HG03064 (cell line): ENCODE data around the gene TNF.

Experiments used
- ATAC-seq: cut with Tn5 transposase; IDR thresholded peaks from one replicate; pipeline ENCODE4 v1.9.1; 2021; ENCODE audit warnings: low read depth; ENCODE audit not compliant: unreplicated experiment

TNF gene

GRCh38 chr6:31572041-31572911, 3.1 kb upstream of the TNF start, which contains the start of gene LTA:
Gene LTA, plus strand, starts transcription at chr6:31572289. Its CDS starts 454 bp downstream, at chr6:31572743.
- peak; percentile 37 for ATAC-seq

GRCh38 chr6:31573239-31574105, 1.9 kb upstream of the TNF start:
- ATAC-seq, result no peak

GRCh38 chr6:31574106-31575061, 981 bp upstream of the TNF start:
- no peak for ATAC-seq

- ATAC-seq, result no peak
Observed at GRCh38 chr6:31575952-31576685, 754 bp downstream of the TNF start.

DNA sequence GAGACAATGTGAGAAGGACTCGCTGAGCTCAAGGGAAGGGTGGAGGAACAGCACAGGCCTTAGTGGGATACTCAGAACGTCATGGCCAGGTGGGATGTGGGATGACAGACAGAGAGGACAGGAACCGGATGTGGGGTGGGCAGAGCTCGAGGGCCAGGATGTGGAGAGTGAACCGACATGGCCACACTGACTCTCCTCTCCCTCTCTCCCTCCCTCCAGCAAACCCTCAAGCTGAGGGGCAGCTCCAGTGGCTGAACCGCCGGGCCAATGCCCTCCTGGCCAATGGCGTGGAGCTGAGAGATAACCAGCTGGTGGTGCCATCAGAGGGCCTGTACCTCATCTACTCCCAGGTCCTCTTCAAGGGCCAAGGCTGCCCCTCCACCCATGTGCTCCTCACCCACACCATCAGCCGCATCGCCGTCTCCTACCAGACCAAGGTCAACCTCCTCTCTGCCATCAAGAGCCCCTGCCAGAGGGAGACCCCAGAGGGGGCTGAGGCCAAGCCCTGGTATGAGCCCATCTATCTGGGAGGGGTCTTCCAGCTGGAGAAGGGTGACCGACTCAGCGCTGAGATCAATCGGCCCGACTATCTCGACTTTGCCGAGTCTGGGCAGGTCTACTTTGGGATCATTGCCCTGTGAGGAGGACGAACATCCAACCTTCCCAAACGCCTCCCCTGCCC, 1.7 kb downstream of the TNF start:
- no peak for ATAC-seq

GRCh38 chr6:31577579-31577966, 2.2 kb downstream of the TNF start:
- ATAC-seq, result no peak

DNA sequence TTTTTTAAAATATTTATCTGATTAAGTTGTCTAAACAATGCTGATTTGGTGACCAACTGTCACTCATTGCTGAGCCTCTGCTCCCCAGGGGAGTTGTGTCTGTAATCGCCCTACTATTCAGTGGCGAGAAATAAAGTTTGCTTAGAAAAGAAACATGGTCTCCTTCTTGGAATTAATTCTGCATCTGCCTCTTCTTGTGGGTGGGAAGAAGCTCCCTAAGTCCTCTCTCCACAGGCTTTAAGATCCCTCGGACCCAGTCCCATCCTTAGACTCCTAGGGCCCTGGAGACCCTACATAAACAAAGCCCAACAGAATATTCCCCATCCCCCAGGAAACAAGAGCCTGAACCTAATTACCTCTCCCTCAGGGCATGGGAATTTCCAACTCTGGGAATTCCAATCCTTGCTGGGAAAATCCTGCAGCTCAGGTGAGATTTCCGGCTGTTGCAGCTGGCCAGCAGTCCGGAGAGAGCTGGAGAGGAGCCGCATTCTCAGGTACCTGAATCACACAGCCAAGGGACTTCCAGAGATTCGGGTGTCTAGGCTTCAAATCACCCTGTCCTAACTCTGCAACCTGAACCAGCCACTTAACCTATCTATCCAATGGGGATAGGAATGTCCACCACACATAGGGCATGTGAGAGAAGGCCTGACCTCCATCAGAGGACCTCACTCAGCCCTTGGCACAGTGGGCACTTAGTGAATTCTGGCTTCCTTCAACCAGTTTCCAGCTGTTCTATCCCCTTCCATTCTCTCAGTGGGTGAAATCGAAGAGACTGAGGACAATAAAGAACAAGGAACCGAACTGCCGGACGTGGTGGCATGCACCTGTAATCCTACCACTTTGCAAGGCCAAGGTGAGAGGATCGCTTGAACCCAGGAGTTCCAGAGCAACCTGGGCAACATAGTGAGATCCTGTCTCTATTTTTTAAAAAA, 3.1 kb downstream of the TNF start:
- ATAC-seq, result no peak

- no peak for ATAC-seq
Observed at GRCh38 chr6:31579119-31579505, 3.7 kb downstream of the TNF start.

DNA sequence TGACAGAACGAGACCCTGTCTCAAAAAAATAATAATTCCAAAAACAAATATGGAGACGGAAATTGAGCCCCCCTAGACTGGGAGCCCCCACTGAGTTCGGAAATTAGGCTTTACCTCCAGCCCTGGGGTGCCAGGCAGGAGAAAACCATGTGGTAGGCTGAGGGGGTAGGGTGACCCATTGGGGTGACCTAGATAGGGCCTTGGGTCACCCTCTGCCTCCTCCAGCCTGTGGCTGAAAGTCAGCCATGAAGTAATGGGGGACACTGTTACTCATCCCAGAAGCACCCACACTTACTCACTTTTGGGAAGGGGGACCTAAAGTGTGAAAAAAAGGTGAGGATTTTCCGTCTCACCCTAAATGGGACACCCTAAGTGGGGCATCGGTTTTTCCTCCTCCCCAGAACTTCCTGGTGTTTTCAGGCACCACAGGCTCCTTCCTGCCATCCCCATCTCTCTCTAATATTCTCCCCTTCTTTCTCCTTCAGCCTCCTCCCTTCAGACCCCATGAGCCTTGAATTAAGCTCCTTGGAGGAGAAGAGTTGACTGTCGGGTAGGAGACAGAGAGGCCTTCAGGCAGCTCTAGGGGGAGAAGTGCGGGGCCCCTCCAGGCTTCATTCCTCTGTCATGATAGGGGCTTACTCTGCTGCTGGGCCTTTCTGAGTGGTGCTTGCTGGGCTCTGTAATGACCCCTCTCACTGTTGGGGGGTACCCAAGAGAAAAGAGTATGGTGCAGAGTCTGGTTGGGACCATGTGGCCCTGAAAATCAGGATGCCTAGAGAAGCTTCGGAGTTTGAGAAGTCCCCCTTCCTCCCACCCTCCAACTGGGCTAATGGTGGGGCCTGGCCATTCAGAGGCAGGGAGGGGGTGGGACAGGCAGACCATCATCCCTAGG, 4.4 kb downstream of the TNF start:
- ATAC-seq, result no peak

- no peak for ATAC-seq
Observed at GRCh38 chr6:31580438-31580740, 5.0 kb downstream of the TNF start.

DNA sequence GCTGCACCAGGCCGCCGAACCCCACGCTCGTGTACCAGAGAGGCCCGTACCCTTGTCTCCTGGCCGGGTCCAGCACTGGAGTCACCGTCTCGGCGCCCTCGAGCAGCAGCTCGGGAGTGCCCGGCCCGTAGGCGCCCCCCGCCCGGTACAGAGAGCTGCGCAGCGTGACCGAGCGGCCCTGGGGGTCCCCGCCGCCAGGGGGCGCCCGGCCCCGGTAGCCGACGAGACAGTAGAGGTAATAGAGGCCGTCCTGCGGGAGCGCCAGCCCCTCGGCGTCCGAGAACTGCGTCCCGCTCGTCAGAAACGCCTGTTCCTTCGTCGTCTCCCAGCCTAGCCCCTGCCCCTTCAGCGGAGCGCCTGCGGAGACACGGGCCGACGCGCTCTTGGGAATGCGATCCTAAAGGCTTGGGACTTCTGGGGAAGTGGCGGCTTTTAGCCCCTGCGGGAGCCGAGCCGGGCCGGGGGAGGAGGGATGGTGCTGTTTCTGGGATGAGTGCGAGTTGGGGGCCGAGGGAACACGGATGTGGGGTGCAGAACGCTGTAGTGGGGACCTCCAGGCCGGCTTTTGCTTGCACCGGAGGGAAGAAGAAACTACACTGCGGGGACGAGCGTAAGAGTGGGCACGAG, 5.6 kb downstream of the TNF start:
- ATAC-seq, result peak; percentile 51

DNA sequence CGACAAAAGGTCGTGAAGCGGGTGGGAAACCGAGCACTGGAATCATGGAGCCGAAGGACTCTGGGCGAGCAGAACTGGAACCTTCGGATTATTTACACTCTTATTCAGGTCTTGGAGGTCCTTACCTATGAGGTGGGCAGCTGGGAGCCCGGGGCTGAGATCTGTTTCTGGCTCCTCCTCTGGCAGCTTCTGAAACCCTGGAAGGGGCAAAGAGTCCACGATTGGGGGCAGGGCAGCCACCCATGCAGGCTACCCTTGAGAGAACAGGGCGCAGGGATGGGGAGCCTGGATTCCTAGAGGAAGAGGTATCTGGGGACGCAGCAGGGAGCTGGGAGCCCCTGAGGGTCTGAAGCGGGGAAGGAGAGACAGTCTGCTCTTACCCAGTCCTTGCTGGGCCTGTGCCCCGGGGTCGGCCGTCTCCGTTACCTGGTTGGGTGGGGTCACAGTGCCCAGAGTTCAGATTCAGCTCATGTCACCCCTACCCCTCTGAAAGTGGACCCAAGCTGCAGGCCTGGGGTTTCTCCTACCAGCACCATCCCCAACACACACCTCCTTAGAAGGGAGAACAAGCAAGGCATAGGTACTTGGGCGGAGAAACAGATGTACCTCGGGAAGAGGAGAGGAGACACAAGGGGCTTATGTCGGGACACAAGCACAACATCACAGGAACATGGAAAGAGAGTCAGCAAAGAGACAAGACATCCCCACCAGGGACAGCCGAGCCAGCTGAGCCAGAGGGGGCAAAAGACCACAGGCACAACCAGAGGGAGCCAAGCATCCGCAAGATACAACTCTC, 6.3 kb downstream of the TNF start:
- no peak for ATAC-seq

GRCh38 chr6:31582230-31582643, 6.9 kb downstream of the TNF start, which contains the start of gene LTB:
Gene LTB, minus strand, starts transcription at chr6:31582424. Its CDS starts 7 bp downstream, at chr6:31582417.
- ATAC-seq, result no peak

GRCh38 chr6:31585491-31585890, 10.1 kb downstream of the TNF start:
- no peak for ATAC-seq

GRCh38 chr6:31586008-31586407, 10.6 kb downstream of the TNF start, which contains the start of gene LST1:
Gene LST1, plus strand, starts transcription at chr6:31586277. Its CDS starts 1,023 bp downstream, at chr6:31587300.
- no peak for ATAC-seq
